Measurements from ENCODE around the gene BDKRB1.

The BDKRB1 gene

DNA sequence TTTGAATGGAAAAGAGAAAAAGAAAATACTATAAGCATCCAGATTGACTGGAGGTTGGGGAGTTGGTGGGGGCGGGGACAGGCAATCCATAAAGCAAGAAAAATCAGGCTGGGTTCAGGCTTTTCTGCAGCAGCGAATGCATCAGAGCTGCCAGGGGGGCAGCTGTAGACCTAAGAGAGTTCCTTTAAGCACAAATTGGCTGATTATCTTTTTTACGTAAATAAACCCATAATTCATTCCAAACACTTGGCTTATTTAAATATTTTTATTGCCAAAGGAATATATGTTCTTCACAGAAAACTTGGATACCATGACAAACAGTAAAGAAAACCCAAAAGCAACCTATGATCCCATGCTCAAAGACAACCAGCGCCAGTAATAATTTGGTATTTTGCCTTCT is 41.2 kb upstream of the BDKRB1 start:
- TF ChIP-seq, protein P1, sequence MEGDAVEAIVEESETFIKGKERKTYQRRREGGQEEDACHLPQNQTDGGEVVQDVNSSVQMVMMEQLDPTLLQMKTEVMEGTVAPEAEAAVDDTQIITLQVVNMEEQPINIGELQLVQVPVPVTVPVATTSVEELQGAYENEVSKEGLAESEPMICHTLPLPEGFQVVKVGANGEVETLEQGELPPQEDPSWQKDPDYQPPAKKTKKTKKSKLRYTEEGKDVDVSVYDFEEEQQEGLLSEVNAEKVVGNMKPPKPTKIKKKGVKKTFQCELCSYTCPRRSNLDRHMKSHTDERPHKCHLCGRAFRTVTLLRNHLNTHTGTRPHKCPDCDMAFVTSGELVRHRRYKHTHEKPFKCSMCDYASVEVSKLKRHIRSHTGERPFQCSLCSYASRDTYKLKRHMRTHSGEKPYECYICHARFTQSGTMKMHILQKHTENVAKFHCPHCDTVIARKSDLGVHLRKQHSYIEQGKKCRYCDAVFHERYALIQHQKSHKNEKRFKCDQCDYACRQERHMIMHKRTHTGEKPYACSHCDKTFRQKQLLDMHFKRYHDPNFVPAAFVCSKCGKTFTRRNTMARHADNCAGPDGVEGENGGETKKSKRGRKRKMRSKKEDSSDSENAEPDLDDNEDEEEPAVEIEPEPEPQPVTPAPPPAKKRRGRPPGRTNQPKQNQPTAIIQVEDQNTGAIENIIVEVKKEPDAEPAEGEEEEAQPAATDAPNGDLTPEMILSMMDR (IDR thresholded peaks at IDR 0.05) = no peak

DNA sequence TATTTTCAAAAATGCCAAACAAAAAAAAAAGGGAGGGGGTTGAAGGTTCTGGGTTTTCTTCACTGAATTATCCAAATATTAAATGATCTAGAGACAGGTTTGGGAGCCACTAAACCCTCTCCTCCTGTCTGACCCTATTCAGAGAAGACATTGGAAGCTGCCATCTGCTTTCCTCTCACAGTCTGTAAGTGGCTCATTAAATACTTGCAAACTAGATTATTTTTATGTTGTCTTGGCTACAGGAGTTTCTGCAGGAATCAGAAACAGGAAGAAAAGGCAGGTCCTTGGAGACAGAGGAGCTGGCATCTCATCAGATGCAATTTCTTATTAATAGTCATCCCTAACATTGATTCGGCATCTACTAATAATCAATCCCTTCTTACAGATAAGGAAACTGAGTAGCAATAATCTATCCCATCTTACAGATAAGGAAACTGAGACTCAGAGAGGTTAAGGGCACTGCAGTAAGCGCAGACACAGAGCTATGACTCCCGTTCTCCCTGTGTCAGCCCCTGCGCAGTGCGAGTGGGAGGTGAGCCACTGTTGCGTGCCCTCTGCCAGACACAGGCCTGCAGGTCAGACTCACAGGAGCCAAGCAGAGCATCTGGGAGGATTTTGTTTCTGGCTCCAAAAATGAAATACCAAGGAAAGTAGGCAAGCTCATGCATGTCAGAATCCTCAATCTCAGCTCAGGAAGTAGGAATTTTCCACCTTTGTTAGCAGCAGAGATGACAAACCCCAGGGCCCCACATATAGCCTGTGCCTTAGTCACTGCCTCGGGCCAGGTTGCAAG is 40.4 kb upstream of the BDKRB1 start:
- TF ChIP-seq, protein P1 (IDR thresholded peaks at IDR 0.05) = no peak

DNA sequence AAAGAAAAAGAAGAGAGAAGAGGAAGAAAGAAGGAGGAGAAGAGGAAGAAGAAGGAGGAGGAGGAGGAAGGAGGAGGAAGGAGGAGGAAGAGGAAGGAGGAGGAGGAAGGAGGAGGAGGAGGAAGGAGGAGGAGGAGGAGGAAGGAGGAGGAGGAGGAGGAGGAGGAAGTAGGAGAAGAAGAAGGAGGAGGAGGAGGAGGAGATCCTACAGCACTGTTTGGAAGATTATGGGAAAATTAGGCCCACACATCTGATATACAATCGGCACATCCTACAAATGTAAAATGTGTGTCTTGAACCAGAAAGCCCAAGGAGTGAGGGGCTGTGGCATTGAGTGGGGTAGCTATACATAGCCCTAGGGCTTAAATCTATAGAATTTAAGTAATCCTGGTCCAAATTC is 39.4 kb upstream of the BDKRB1 start:
- TF ChIP-seq, protein P1 (IDR thresholded peaks at IDR 0.05) = no peak

DNA sequence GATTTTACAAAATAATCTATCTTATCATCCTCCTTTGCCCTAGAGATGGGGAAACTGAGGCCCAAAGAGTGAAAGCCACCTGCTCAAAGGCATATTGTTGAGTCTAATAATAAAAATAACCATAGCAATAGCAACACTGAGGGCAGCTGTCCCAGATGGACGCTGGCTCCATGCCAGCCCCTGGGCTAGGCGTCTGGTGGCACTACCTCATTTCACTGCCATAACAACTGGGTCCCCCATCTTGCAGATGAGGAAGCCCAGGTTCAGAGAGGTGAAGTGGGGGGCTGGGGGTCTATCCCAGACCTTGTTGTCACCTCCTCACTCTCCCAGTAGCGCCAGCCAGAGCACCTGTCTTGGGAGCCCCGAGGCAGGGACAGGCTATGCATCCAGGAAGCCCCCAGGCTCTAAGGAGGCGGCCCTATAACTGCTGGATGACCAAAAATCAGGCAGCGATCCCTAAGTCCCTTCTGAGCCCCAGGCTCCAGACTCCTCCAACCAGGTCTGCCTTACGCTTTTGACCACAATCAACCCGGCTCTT is 38.6 kb upstream of the BDKRB1 start:
- TF ChIP-seq, protein P1 (IDR thresholded peaks at IDR 0.05) = no peak

DNA sequence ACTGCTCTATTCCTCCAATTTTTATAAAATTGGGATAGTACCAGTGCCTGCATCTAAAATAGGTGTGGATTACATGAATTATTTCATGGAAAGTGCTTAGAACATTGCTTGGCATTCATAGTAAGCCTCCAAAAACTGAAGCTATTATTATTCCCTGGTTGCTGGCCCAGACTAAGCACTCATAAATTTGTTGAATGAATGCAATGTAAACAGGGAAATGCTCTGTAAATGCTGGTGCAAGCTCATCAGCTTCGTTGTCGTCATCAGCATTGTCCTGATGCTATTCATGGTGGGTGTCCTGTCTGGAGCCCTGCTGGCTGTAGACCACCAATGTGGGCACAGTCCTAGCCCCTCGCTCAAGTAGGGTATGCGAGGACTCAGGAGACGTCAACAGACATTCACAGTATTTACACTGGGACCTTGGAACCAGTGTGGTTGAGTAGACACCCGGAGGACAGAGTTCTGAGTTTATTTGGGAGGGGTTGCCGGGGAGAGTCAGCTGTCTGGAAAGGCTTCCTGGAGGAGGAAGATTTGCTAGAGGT is 34.8 kb upstream of the BDKRB1 start:
- TF ChIP-seq, protein P1 (IDR thresholded peaks at IDR 0.05) = no peak

DNA sequence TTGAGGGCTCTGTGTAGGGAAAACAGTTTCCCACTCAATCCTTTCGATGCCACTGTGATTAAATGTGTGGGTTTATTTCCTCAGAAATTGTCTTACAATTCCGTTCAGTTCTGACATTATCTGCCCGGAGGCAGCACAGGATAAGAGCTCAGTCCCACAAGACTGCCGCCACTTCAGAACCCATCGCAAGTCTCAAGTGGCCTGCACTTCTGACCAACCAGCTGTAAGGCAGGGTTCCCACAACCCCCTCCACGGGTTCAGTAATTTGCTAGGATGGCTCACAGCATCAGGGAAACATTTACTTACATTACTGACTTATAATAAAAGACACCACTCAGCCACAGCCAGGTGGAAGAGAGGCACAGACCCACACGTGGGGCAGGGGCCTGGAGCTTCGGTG is 34.2 kb upstream of the BDKRB1 start:
- TF ChIP-seq, protein P1 (IDR thresholded peaks at IDR 0.05) = no peak

DNA sequence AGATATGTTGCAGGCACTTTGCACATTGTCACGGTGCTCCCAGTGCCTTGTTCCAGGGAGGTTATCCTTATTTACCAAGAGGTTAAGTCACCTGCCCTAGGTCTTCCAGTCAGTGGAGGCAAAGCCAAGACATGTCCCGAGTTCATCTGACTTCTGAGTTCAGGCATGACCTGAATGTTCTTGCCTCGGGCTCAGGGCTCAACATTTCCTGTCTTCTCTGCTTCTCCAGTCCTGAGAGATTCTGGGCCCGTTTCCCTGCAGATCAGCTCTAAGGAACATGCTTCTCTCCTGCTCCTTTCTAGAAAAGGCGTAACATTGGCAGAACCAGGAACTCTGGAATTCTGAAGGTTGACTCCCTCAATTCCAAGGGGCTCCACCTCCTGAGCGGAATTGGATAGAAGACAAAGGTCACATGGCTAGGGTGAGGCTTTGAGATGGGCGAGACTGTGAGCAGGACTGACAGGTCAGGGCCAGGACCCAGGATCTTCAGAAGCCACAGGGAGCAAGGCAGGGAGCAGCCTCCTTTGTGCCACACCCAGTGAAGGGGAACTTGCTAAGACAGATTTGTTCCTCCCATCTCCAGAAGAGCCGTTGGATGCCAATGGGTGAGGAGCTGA is 31.4 kb upstream of the BDKRB1 start:
- TF ChIP-seq, protein P1 (IDR thresholded peaks at IDR 0.05) = no peak
